B cell (primary cell): ENCODE measurements around the gene HDAC9.

ENCODE experiments used
- EZH2 ChIP-seq: IDR thresholded peaks from 2 replicates; pipeline ENCODE4 v1.6.1; 2012; ENCODE audit warnings: borderline replicate concordance, low read depth, mild to moderate bottlenecking, moderate library complexity, low read length; ENCODE audit not compliant: insufficient read depth, poor library complexity, severe bottlenecking
- TF ChIP-seq, protein P1 (sequence below): fragments of 200-600 bp; IDR thresholded peaks from one replicate; pipeline ENCODE4 v1.8.0; 2022; ENCODE audit warnings: antibody characterized with exemption, mild to moderate bottlenecking

DNA sequence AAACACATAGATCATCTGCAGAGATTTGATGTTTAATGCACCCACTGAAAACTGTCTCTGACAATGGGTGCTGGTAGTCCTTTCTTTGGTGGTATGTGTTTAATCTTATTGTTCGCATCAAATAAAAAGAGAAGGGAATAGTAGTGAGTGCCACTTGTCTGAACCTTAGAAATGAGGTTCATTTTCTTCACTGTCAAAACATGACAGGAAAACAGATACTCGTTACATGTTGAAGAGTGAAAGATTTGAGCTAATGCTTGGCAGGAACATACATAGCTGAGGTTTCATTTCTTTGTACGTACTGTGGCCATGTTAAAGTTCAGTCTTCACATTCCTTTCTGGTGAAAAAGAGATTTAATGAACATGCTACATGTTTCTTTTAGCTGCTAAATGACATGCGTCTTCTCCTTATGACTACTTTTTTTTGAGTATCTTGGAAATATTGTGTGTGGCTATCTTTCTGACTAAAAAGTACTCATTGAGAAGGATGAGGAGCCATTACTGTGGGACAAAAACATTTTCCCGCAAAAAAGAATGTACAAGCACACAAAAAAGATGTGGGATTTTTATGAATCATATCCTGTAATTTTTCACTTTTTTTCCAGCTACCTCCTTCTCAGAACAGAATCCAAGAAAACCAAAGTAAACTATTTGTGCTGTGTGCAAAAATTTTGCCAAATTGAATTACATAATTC is 513.8 kb downstream of the HDAC9 start:
- TF ChIP-seq EZH2 = no peak
- TF ChIP-seq, protein P1, sequence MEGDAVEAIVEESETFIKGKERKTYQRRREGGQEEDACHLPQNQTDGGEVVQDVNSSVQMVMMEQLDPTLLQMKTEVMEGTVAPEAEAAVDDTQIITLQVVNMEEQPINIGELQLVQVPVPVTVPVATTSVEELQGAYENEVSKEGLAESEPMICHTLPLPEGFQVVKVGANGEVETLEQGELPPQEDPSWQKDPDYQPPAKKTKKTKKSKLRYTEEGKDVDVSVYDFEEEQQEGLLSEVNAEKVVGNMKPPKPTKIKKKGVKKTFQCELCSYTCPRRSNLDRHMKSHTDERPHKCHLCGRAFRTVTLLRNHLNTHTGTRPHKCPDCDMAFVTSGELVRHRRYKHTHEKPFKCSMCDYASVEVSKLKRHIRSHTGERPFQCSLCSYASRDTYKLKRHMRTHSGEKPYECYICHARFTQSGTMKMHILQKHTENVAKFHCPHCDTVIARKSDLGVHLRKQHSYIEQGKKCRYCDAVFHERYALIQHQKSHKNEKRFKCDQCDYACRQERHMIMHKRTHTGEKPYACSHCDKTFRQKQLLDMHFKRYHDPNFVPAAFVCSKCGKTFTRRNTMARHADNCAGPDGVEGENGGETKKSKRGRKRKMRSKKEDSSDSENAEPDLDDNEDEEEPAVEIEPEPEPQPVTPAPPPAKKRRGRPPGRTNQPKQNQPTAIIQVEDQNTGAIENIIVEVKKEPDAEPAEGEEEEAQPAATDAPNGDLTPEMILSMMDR = no peak
